IMR-90 (cell line): ENCODE results near the gene PBX4. TPM values are rescaled to one million over a fixed set of nuclear protein-coding genes. Genes with fewer than 3 reads are reported as not detected.

Experiments
- ATAC-seq: fragments of 200-7000 bp; cut with Tn5 transposase; 2 replicates; pipeline ENCODE4 v1.9.1; 2020; ENCODE audit warnings: low read depth, mild to moderate bottlenecking, moderate library complexity
- BruUV-seq: library from RNA; stranded (reverse); fragments of 400-500 nt; replicated peaks from 2 replicates; lab custom pipeline; 2021; lab: Mats Ljungman, UMichigan
- CTCF ChIA-PET: fragments of 300-600 bp; formaldehyde crosslinking; extraction: SDS; loops from one replicate; lab custom pipeline; 2021; ENCODE audit warnings: antibody characterized with exemption; lab: Yijun Ruan, JAX
- POLR2A ChIA-PET: fragments of 300-600 bp; sonication (Branson Sonifier 250); formaldehyde crosslinking; loops from one replicate; lab custom pipeline; 2022; ENCODE audit warnings: antibody characterized with exemption; ENCODE audit not compliant: unreplicated experiment; lab: Charles Lee
- DNase-seq: peaks from one replicate; pipeline ENCODE4 v3.0.0; 2013
- H2AFZ ChIP-seq: replicated peaks from 2 replicates; pipeline ENCODE3; 2013; ENCODE audit warnings: low read length, mild to moderate bottlenecking; ENCODE audit not compliant: poor library complexity
- H2AK5ac ChIP-seq: 2 replicates; pipeline ENCODE4 v1.6.1; 2013; ENCODE audit warnings: low read depth, low read length, inconsistent platforms
- H2AK9ac ChIP-seq: replicated peaks from 2 replicates; pipeline ENCODE3; 2013; ENCODE audit warnings: mild to moderate bottlenecking, low read depth, low read length, moderate library complexity; ENCODE audit not compliant: poor library complexity
- H2BK120ac ChIP-seq: 2 replicates; pipeline ENCODE4 v1.6.1; 2013; ENCODE audit warnings: low read depth, low read length, inconsistent platforms
- H2BK15ac ChIP-seq: 3 replicates; pipeline ENCODE4 v1.6.1; 2013; ENCODE audit warnings: low read depth, low read length, inconsistent platforms
- H2BK20ac ChIP-seq: 2 replicates; pipeline ENCODE4 v1.6.1; 2013; ENCODE audit warnings: low read depth, mild to moderate bottlenecking, inconsistent platforms, low read length, moderate library complexity
- H2BK5ac ChIP-seq: 2 replicates; pipeline ENCODE4 v1.6.1; 2013; ENCODE audit warnings: mild to moderate bottlenecking, low read depth, low read length, inconsistent platforms; ENCODE audit not compliant: poor library complexity, severe bottlenecking
- H3K14ac ChIP-seq: replicated peaks from 2 replicates; pipeline ENCODE4 v1.6.1; 2013; ENCODE audit warnings: low read depth, low read length, inconsistent platforms
- H3K18ac ChIP-seq: 2 replicates; pipeline ENCODE4 v1.6.1; 2013; ENCODE audit warnings: low read depth, low read length, control low read depth
- H3K23ac ChIP-seq: 2 replicates; pipeline ENCODE4 v1.6.1; 2013; ENCODE audit warnings: low read depth, low read length, inconsistent platforms
- H3K27ac ChIP-seq: 2 replicates; pipeline ENCODE4 v1.5.1; 2013; ENCODE audit warnings: mild to moderate bottlenecking, control low read depth, low read length; ENCODE audit not compliant: insufficient read depth
- H3K27me3 ChIP-seq: 2 replicates; pipeline ENCODE4 v1.6.1; 2013; ENCODE audit warnings: low read length; ENCODE audit not compliant: control insufficient read depth, insufficient read depth
- H3K36me3 ChIP-seq: 2 replicates; pipeline ENCODE4 v1.6.1; 2013; ENCODE audit warnings: low read length, mixed read lengths; ENCODE audit not compliant: control insufficient read depth, insufficient read depth
- H3K4ac ChIP-seq: 2 replicates; pipeline ENCODE4 v1.6.1; 2013; ENCODE audit warnings: low read depth, low read length, inconsistent platforms
- H3K4me1 ChIP-seq: 2 replicates; pipeline ENCODE4 v1.6.1; 2013; ENCODE audit warnings: low read length, mixed read lengths; ENCODE audit not compliant: control insufficient read depth, insufficient read depth
- H3K4me2 ChIP-seq: 2 replicates; pipeline ENCODE4 v1.6.1; 2013; ENCODE audit warnings: low read depth, mild to moderate bottlenecking, control low read depth, low read length, moderate library complexity
- H3K4me3 ChIP-seq: 2 replicates; pipeline ENCODE4 v1.5.1; 2013; ENCODE audit warnings: low read depth, mild to moderate bottlenecking, control low read depth, low read length, moderate library complexity; ENCODE audit not compliant: insufficient read depth
- H3K56ac ChIP-seq: 2 replicates; pipeline ENCODE4 v1.6.1; 2013; ENCODE audit warnings: low read length, inconsistent platforms; ENCODE audit not compliant: insufficient read depth; ENCODE audit errors: extremely low read depth
- H3K79me1 ChIP-seq, 2 experiments: 2 replicates each; pipeline ENCODE4 v1.6.1; 2013; ENCODE audit warnings: low read length in 2 of 2, inconsistent platforms in 1 of 2, low read depth in 1 of 2
- H3K9ac ChIP-seq: 2 replicates; pipeline ENCODE4 v1.6.1; 2013; ENCODE audit warnings: low read depth, low read length, control low read depth
- H3K9me1 ChIP-seq: 2 replicates; pipeline ENCODE4 v1.6.1; 2013; ENCODE audit warnings: low read length, inconsistent platforms; ENCODE audit not compliant: insufficient read depth
- H3K9me3 ChIP-seq: 2 replicates; pipeline ENCODE4 v1.6.1; 2013; ENCODE audit warnings: low read length; ENCODE audit not compliant: control insufficient read depth, insufficient read depth
- H4K20me1 ChIP-seq: 2 replicates; pipeline ENCODE4 v1.6.1; 2013; ENCODE audit warnings: low read length, inconsistent platforms; ENCODE audit not compliant: insufficient read depth
- H4K5ac ChIP-seq: 2 replicates; pipeline ENCODE4 v1.6.1; 2013; ENCODE audit warnings: mild to moderate bottlenecking, low read depth, low read length, control low read depth
- H4K8ac ChIP-seq, 2 experiments: 2 replicates each; pipeline ENCODE4 v1.6.1; 2013; ENCODE audit warnings: low read depth in 2 of 2, low read length in 2 of 2, control low read depth in 1 of 2, inconsistent platforms in 1 of 2
- H4K91ac ChIP-seq: 2 replicates; pipeline ENCODE4 v1.6.1; 2013; ENCODE audit warnings: low read depth, low read length, inconsistent platforms; ENCODE audit not compliant: insufficient read depth
- BHLHE40 ChIP-seq: fragments of 150-350 bp; IDR thresholded peaks from 2 replicates; pipeline ENCODE4 v1.6.1; 2016; ENCODE audit warnings: mild to moderate bottlenecking, low read depth, low read length
- CHD1 ChIP-seq: IDR thresholded peaks from 2 replicates; pipeline ENCODE4 v1.6.1; 2012; ENCODE audit warnings: low read depth, low read length, improper control_type of control experiment
- FOS ChIP-seq: fragments of 150-350 bp; IDR thresholded peaks from 2 replicates; pipeline ENCODE4 v1.6.1; 2016; ENCODE audit warnings: low read depth, low read length
- MAFK ChIP-seq: IDR thresholded peaks from 2 replicates; pipeline ENCODE4 v1.6.1; 2012; ENCODE audit warnings: low read depth, low read length, improper control_type of control experiment
- MAZ ChIP-seq: IDR thresholded peaks from 2 replicates; pipeline ENCODE4 v1.6.1; 2012; ENCODE audit warnings: low read depth, mild to moderate bottlenecking, low read length, improper control_type of control experiment, moderate library complexity, borderline replicate concordance
- MXI1 ChIP-seq: IDR thresholded peaks from 2 replicates; pipeline ENCODE4 v1.6.1; 2012; ENCODE audit warnings: low read depth, mild to moderate bottlenecking, low read length, moderate library complexity, borderline replicate concordance
- NFE2L2 ChIP-seq: fragments of 150-350 bp; IDR thresholded peaks from 2 replicates; pipeline ENCODE4 v1.6.1; 2016; ENCODE audit warnings: low read depth, mild to moderate bottlenecking, low read length
- RAD21 ChIP-seq: IDR thresholded peaks from 2 replicates; pipeline ENCODE4 v1.6.1; 2012; ENCODE audit warnings: low read length, improper control_type of control experiment
- RFX5 ChIP-seq: IDR thresholded peaks from 2 replicates; pipeline ENCODE4 v1.8.0; 2012; ENCODE audit warnings: low read depth, mild to moderate bottlenecking, low read length, moderate library complexity
- SMC3 ChIP-seq: fragments of 150-350 bp; IDR thresholded peaks from 2 replicates; pipeline ENCODE4 v1.6.1; 2016; ENCODE audit warnings: low read depth, mild to moderate bottlenecking, antibody characterized with exemption, low read length, moderate library complexity
- WGBS, 2 experiments: methylation state at CpG; one replicate each; pipeline versions ENCODE4 v1.1.5 to v1.1.7; 2013; ENCODE audit warnings: missing lambda C conversion rate in 2 of 2; ENCODE audit not compliant: insufficient read length in 1 of 2; ENCODE audit errors: extremely low coverage in 2 of 2; 5-methylcytosine and 5-hydroxymethylcytosine counted together
- dilution Hi-C: fragments of 300-500 bp; cut with HindIII; formaldehyde crosslinking; loops from one replicate; pipeline ENCODE4 v1.14.3; 2018; ENCODE audit warnings: low sequenced_read_pairs; ENCODE audit not compliant: unreplicated experiment
- in situ Hi-C: fragments of 300-500 bp; cut with MboI; formaldehyde crosslinking; loops from 3 replicates; pipeline ENCODE4 v1.14.3; 2019; ENCODE audit warnings: low sequenced_read_pairs, inconsistent platforms, mixed read lengths
- intact Hi-C: fragments of 100-400 bp; cut with micrococcal nuclease; formaldehyde crosslinking; loops from 2 replicates; pipeline ENCODE4 v1.10.0; 2022
- polyA plus RNA-seq, 3 experiments: library from polyadenylated mRNA; depleted of rRNA; stranded (reverse); fragments of >200 nt; gene quantifications; 2 replicates each; pipeline ENCODE4 v1.2.3, GENCODE V29; 2012; ENCODE audit warnings: low replicate concordance in 1 of 3
- total RNA-seq: library from RNA; depleted of rRNA; stranded (reverse); fragments of >200 nt; gene quantifications from 2 replicates; pipeline ENCODE4 v1.2.3, GENCODE V29; 2012
- TF ChIP-seq, protein P1 (sequence below): conservative IDR thresholded peaks from 2 replicates; pipeline ENCODE4 v1.5.1; 2012; ENCODE audit warnings: mild to moderate bottlenecking, low read depth, low read length, improper control_type of control experiment
- TF ChIP-seq, protein P2 (sequence below): fragments of 150-350 bp; IDR thresholded peaks from 2 replicates; pipeline ENCODE4 v1.6.1; 2017; ENCODE audit warnings: mild to moderate bottlenecking, antibody characterized with exemption, low read length, low read depth

The PBX4 gene
- total and polyA plus RNA-seq, 2 of the 4 experiments (the other 2 are of a cell fraction), result 0.90 to 2.9 TPM

GRCh38 chr19:19643158-19644053 is 24.9 kb upstream of the PBX4 start, which contains the start of gene GMIP:
Gene GMIP (minus strand): TSS chr19:19643657. CDS start chr19:19643529, 128 bp downstream.
- intact Hi-C loops (loop anchor here (1.0 to 5.0 kb wide), 2 partner anchors 91 to 111 kb away; no protein-coding TSS in a partner anchor), dilution Hi-C loops (no loop called here), in situ Hi-C loops (loop anchor here (5.0 to 25.0 kb wide), 2 partner anchors 106 to 256 kb away; partner anchors contain the start of gene CILP2)
- 0 out of 2 replicates have a peak, but pooled peaks cover 3% of the 10 kb centered on the region for H4K20me1 ChIP-seq
- peak within 1 kb of the TSS; percentile 20 to 49; a peak in 1 of 4 replicates for H4K8ac ChIP-seq
- H3K4me3 ChIP-seq, result peak within 1 kb of the TSS; percentile 69
- H2AK9ac ChIP-seq, result peak within 1 kb of the TSS; percentile 94
- H3K4ac ChIP-seq, result peak within 1 kb of the TSS; percentile 73
- peak within 1 kb of the TSS; percentile 37 for H3K27ac ChIP-seq
- peak within 1 kb of the TSS; percentile 67 for H3K14ac ChIP-seq
- peak within 1 kb of the TSS; percentile 18 for H2BK5ac ChIP-seq
- DNase-seq (peak; percentile 29), ATAC-seq (peak; percentile 89)
- H3K56ac ChIP-seq, result peak within 1 kb of the TSS; percentile 41; the same call in 1 of the 2 replicates
- H4K91ac ChIP-seq, result no peak within 1 kb of the TSS; the same call in 1 of the 2 replicates
- WGBS, 2 experiments, result 6% methylated on average over 18 of the region's 50 CpGs; no CpG with 5 or more reads in 1 of the 2 experiments
- peak within 1 kb of the TSS; percentile 84 for H3K23ac ChIP-seq
- H3K36me3 ChIP-seq, result peaks cover 29% of the 10 kb centered on the region
- POLR2A ChIA-PET, result no interaction called here
- BruUV-seq, result no TSS peak
- H2BK20ac ChIP-seq, result no peak within 1 kb of the TSS
- H3K9ac ChIP-seq, result peak within 1 kb of the TSS; percentile 73
- TF ChIP-seq CHD1 (no peak), RAD21 (peak; percentile 88), RFX5 (no peak), NFE2L2 (no peak), FOS (no peak), SMC3 (peak; percentile 87), BHLHE40 (no peak), MAFK (no peak), MAZ (no peak), MXI1 (no peak)
- TF ChIP-seq, protein P1, sequence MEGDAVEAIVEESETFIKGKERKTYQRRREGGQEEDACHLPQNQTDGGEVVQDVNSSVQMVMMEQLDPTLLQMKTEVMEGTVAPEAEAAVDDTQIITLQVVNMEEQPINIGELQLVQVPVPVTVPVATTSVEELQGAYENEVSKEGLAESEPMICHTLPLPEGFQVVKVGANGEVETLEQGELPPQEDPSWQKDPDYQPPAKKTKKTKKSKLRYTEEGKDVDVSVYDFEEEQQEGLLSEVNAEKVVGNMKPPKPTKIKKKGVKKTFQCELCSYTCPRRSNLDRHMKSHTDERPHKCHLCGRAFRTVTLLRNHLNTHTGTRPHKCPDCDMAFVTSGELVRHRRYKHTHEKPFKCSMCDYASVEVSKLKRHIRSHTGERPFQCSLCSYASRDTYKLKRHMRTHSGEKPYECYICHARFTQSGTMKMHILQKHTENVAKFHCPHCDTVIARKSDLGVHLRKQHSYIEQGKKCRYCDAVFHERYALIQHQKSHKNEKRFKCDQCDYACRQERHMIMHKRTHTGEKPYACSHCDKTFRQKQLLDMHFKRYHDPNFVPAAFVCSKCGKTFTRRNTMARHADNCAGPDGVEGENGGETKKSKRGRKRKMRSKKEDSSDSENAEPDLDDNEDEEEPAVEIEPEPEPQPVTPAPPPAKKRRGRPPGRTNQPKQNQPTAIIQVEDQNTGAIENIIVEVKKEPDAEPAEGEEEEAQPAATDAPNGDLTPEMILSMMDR, result peak; percentile 80
- TF ChIP-seq, protein P2, sequence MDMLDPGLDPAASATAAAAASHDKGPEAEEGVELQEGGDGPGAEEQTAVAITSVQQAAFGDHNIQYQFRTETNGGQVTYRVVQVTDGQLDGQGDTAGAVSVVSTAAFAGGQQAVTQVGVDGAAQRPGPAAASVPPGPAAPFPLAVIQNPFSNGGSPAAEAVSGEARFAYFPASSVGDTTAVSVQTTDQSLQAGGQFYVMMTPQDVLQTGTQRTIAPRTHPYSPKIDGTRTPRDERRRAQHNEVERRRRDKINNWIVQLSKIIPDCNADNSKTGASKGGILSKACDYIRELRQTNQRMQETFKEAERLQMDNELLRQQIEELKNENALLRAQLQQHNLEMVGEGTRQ, result no peak
- H2AK5ac ChIP-seq, result peak within 1 kb of the TSS; percentile 79
- 0 out of 2 replicates have a peak, but pooled peaks cover 2% of the 10 kb centered on the region for H3K4me1 ChIP-seq
- no peak within 1 kb of the TSS for H2BK15ac ChIP-seq
- H3K27me3 ChIP-seq, result no peaks in the 10 kb centered on the region
- H2BK120ac ChIP-seq, result no peak within 1 kb of the TSS
- peaks cover 3% of the 10 kb centered on the region; the same call in 1 of the 2 replicates for H3K9me1 ChIP-seq
- no peak within 1 kb of the TSS for H3K18ac ChIP-seq
- 0 out of 2 replicates have a peak within 1 kb of the TSS, but pooled peaks have one; percentile 29 for H4K5ac ChIP-seq
- H3K79me1 ChIP-seq, result peaks cover 3 to 19% of the 10 kb centered on the region in 2 experiments
- peak within 1 kb of the TSS; percentile 94 for H2AFZ ChIP-seq
- CTCF ChIA-PET, result interaction anchor here (0.9 to 1.7 kb wide), 4 partner anchors 10 to 114 kb away, joined by 3 to 11 read pairs (median 4); no protein-coding TSS in a partner anchor
- no peaks in the 10 kb centered on the region for H3K9me3 ChIP-seq
- H3K4me2 ChIP-seq, result peak within 1 kb of the TSS; percentile 91
